ENCODE measurements around the gene GATA2. TPM values are rescaled to one million over a fixed set of nuclear protein-coding genes. Genes with fewer than 3 reads are reported as not detected.

Gene GATA2
- polyA plus RNA-seq, 1 experiment = 4.8 TPM

GRCh38 chr3:128496019-128496601 lies 3.1 kb upstream of the GATA2 start:
- H3K4me3 ChIP-seq (ENCODE audit: low read depth, low read length) = no peak overlapping the region
- no peak for TF ChIP-seq CTCF (IDR thresholded peaks at IDR 0.05; ENCODE audit: low read depth, low read length)
- no peaks in the 10 kb centered on the region; the same call in 1 of the 2 replicates for H3K9me3 ChIP-seq (ENCODE audit: control insufficient read depth, insufficient read depth, low read length)
- H3K27ac ChIP-seq (ENCODE audit: low read depth, low read length) = no peak overlapping the region
- CTCF ChIA-PET = interaction anchor here (1.3 to 3.9 kb wide), 3 partner anchors 10 to 326 kb away, joined by 3 to 47 read pairs (median 10); no protein-coding TSS in a partner anchor
- DNase-seq (ENCODE audit: low read depth, low spot score) = no peak
- POLR2A ChIA-PET = no interaction called here
- H3K27me3 ChIP-seq (ENCODE audit: control insufficient read depth, insufficient read depth, low read length) = peaks cover 8% of the 10 kb centered on the region

- Histone ChIP-seq H3K4me3 (ENCODE audit: low read depth, low read length) (no peak overlapping the region), H3K27ac (ENCODE audit: low read depth, low read length) (no peak overlapping the region), H3K27me3 (ENCODE audit: control insufficient read depth, insufficient read depth, low read length) (peaks cover 8% of the 10 kb centered on the region), H3K9me3 (ENCODE audit: control insufficient read depth, insufficient read depth, low read length) (no peaks in the 10 kb centered on the region; the same call in 1 of the 2 replicates)
- ChIA-PET POLR2A (no interaction called here), CTCF (no interaction called here)
- no peak for DNase-seq (ENCODE audit: low read depth, low spot score)
- no peak for TF ChIP-seq CTCF (IDR thresholded peaks at IDR 0.05; ENCODE audit: low read depth, low read length)
These were observed 2.5 kb upstream of the GATA2 start for GRCh38 chr3:128495435-128495970.

- TF ChIP-seq CTCF (IDR thresholded peaks at IDR 0.05; ENCODE audit: low read depth, low read length) = no peak
- CTCF ChIA-PET = no interaction called here
- no peaks in the 10 kb centered on the region; the same call in 1 of the 2 replicates for H3K9me3 ChIP-seq (ENCODE audit: control insufficient read depth, insufficient read depth, low read length)
- DNase-seq (ENCODE audit: low read depth, low spot score) = no peak
- no peak overlapping the region for H3K4me3 ChIP-seq (ENCODE audit: low read depth, low read length)
- peaks cover 8% of the 10 kb centered on the region for H3K27me3 ChIP-seq (ENCODE audit: control insufficient read depth, insufficient read depth, low read length)
- POLR2A ChIA-PET = no interaction called here
- H3K27ac ChIP-seq (ENCODE audit: low read depth, low read length) = no peak overlapping the region
These were observed 1.3 kb upstream of the GATA2 start for GRCh38 chr3:128494367-128494650.

- TF ChIP-seq CTCF (IDR thresholded peaks at IDR 0.05; ENCODE audit: low read depth, low read length) = no peak
- Histone ChIP-seq H3K4me3 (ENCODE audit: low read depth, low read length) (no peak overlapping the region), H3K27me3 (ENCODE audit: control insufficient read depth, insufficient read depth, low read length) (peaks cover 8% of the 10 kb centered on the region), H3K27ac (ENCODE audit: low read depth, low read length) (no peak overlapping the region), H3K9me3 (ENCODE audit: control insufficient read depth, insufficient read depth, low read length) (no peaks in the 10 kb centered on the region; the same call in 1 of the 2 replicates)
- CTCF ChIA-PET = no interaction called here
- DNase-seq (ENCODE audit: low read depth, low spot score) = no peak
- POLR2A ChIA-PET = no interaction called here
These were observed 767 bp upstream of the GATA2 start for GRCh38 chr3:128493570-128494366.
